PFSK-1 (cell line): ENCODE measurements around the gene CACNA2D4. TPM values are rescaled to one million over a fixed set of nuclear protein-coding genes. Genes with fewer than 3 reads are reported as not detected.

Experiments
- FOXP2 ChIP-seq: optimal IDR thresholded peaks from 2 replicates; pipeline ENCODE3; 2011; ENCODE audit warnings: borderline replicate concordance, control low read depth, inconsistent platforms; ENCODE audit not compliant: insufficient read depth; ENCODE audit errors: extremely low read length, extremely low read depth
- POLR2AphosphoS5 ChIP-seq: IDR thresholded peaks from 2 replicates; pipeline ENCODE4 v1.6.1; 2012; ENCODE audit warnings: low read depth, mild to moderate bottlenecking, control low read depth, low read length, moderate library complexity
- REST ChIP-seq, 2 experiments: IDR thresholded peaks; 2 replicates each; pipeline versions ENCODE4 v1.6.1 to v1.8.0; 2011 to 2012; ENCODE audit warnings: low read depth in 2 of 2, low read length in 2 of 2, control low read depth in 1 of 2, inconsistent platforms in 1 of 2, mild to moderate bottlenecking in 1 of 2, moderate library complexity in 1 of 2; ENCODE audit not compliant: insufficient read depth in 1 of 2
- SIN3A ChIP-seq: IDR thresholded peaks from 2 replicates; pipeline ENCODE4 v1.6.1; 2012; ENCODE audit warnings: mild to moderate bottlenecking, low read length, moderate library complexity, borderline replicate concordance; ENCODE audit not compliant: insufficient read depth
- TAF1 ChIP-seq: IDR thresholded peaks from 2 replicates; pipeline ENCODE4 v1.6.1; 2012; ENCODE audit warnings: low read length, control low read depth, borderline replicate concordance; ENCODE audit not compliant: insufficient read depth
- polyA plus RNA-seq: library from polyadenylated mRNA; unstranded; fragments of >200 nt; gene quantifications from one replicate; pipeline ENCODE4 v1.2.1, GENCODE V29; 2012; ENCODE audit warnings: low read depth, missing spikeins; ENCODE audit not compliant: insufficient read length

CACNA2D4 gene
- polyA plus RNA-seq = 6.9 TPM

GRCh38 chr12:1918081-1918883 is at the start of gene CACNA2D4:
TSS of gene CACNA2D4 (minus strand) at chr12:1918652. CDS start at chr12:1918473, 179 bp downstream.
- TF ChIP-seq SIN3A = no peak
- no peak for TF ChIP-seq FOXP2
- no peak for TF ChIP-seq REST (IDR thresholded peaks at IDR 0.05; ENCODE audit: insufficient read depth in 1 of 2, low read depth in 2 of 2, low read length in 2 of 2)
- TF ChIP-seq TAF1 = no peak
- TF ChIP-seq POLR2AphosphoS5 = no peak

- TF ChIP-seq POLR2AphosphoS5 (no peak), TAF1 (no peak), SIN3A (no peak), FOXP2 (no peak), REST (IDR thresholded peaks at IDR 0.05; ENCODE audit: insufficient read depth in 1 of 2, low read depth in 2 of 2, low read length in 2 of 2) (no peak)
Observed at GRCh38 chr12:1966561-1967226, 48.2 kb upstream of the CACNA2D4 start.

- TF ChIP-seq REST (IDR thresholded peaks at IDR 0.05; ENCODE audit: insufficient read depth in 1 of 2, low read depth in 2 of 2, low read length in 2 of 2) = no peak
- no peak for TF ChIP-seq FOXP2
- no peak for TF ChIP-seq TAF1
- TF ChIP-seq SIN3A = no peak
- TF ChIP-seq POLR2AphosphoS5 = no peak
Observed at GRCh38 chr12:1965916-1966315, 47.5 kb upstream of the CACNA2D4 start.

DNA sequence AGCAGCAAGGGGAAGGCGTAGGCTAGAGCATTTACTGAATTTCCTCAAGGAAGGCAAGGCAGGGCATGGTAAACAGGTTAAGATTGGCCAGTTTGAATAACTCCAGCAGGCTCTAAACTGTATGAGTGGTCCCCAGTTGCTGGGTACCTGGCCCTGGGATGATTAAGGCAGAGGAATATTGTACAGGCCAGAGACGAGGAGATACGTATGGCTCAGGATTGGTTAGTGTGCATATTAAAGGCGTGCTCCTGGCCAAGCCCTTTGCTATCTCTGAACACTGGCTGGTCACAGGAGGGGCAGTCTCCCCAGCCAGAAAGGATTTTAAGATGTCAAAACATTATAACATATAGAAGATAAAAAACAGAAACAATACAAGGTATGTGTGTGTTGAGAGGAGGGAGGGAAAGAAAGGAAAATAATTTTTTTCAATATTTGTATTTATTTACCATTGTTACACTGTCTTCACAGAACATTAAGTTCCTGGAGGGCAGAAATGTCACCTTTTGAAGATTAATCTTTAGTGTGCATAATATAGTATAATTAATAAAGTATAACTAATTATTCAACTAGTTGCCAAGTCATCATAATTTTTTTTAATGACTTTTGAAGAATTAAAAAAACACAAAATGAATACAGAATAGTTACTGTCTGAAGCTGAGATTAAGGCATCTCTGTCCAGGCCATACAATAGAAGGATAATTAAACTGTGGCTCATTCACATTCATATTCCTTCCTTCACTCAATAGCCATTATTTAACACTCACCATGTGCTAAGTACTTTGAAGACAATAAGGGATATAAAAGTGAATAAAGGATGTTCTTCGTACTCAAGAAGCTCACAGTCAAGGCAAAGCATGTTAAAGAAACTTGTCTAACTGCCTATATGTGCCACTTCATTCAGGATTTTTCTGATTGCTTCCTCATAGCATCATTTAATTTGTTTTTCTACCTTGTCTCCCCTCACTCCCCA is 43.9 kb upstream of the CACNA2D4 start:
- TF ChIP-seq SIN3A (no peak), TAF1 (no peak), FOXP2 (no peak), REST (IDR thresholded peaks at IDR 0.05; ENCODE audit: insufficient read depth in 1 of 2, low read depth in 2 of 2, low read length in 2 of 2) (no peak)
